A673 (cell line): ENCODE data around the gene YTHDF2.

Source experiments
- CTCF ChIP-seq: fragments of 300-800, 200-600 bp; sonication (generic); conservative IDR thresholded peaks from 2 replicates; pipeline ENCODE4 v1.5.1; 2017; ENCODE audit warnings: low read depth, mild to moderate bottlenecking, antibody characterized with exemption, low read length, moderate library complexity, mixed read lengths
- EZH2 ChIP-seq: fragments of 200-600 bp; sonication (generic); IDR thresholded peaks from 2 replicates; pipeline ENCODE4 v1.6.1; 2017; ENCODE audit warnings: borderline replicate concordance, low read depth, mild to moderate bottlenecking, mixed read lengths, antibody characterized with exemption, low read length; ENCODE audit not compliant: poor library complexity, severe bottlenecking

- TF ChIP-seq EZH2 (no peak), CTCF (no peak)
These were observed 66.9 kb downstream of the YTHDF2 start for GRCh38 chr1:28803662-28804061.
